HepG2 (cell line): ENCODE data around the gene NMNAT1. TPM values are rescaled to one million over a fixed set of nuclear protein-coding genes. Genes with fewer than 3 reads are reported as not detected.
A peak's percentile ranks its signal among the peaks of the same experiment; 100 is the strongest.

Experiments used
- AFF4 ChIP-seq: sonication (generic); formaldehyde crosslinking; IDR thresholded peaks from 2 replicates; pipeline ENCODE4 v1.4.0; 2020; ENCODE audit warnings: missing genetic modification reagents
- CCDC6 ChIP-seq: sonication (generic); formaldehyde crosslinking; IDR thresholded peaks from 2 replicates; pipeline ENCODE4 v1.8.1; 2022; ENCODE audit warnings: mild to moderate bottlenecking, missing genetic modification reagents, moderate library complexity
- IRF1 ChIP-seq: sonication (generic); formaldehyde crosslinking; IDR thresholded peaks from 2 replicates; pipeline ENCODE4 v1.4.0; 2020; ENCODE audit warnings: low read depth, mild to moderate bottlenecking, missing genetic modification reagents
- JUN ChIP-seq: sonication (generic); formaldehyde crosslinking; IDR thresholded peaks from 2 replicates; pipeline ENCODE4 v1.4.0; 2020; ENCODE audit warnings: mild to moderate bottlenecking, missing genetic modification reagents
- RFX3 ChIP-seq: IDR thresholded peaks from 2 replicates; pipeline ENCODE4 v1.6.1; 2016; ENCODE audit warnings: missing biosample characterization, missing genetic modification reagents
- SIX4 ChIP-seq: sonication (generic); formaldehyde crosslinking; IDR thresholded peaks from 2 replicates; pipeline ENCODE4 v1.4.0; 2020; ENCODE audit warnings: missing genetic modification reagents
- SKIL ChIP-seq: sonication (generic); formaldehyde crosslinking; IDR thresholded peaks from 2 replicates; pipeline ENCODE4 v1.8.0; 2022; ENCODE audit warnings: missing genetic modification reagents, mild to moderate bottlenecking, moderate library complexity, borderline replicate concordance
- WIZ ChIP-seq: sonication (generic); formaldehyde crosslinking; IDR thresholded peaks from 2 replicates; pipeline ENCODE4 v1.5.1; 2020; ENCODE audit warnings: mild to moderate bottlenecking, missing genetic modification reagents
- YEATS2 ChIP-seq: sonication (generic); formaldehyde crosslinking; IDR thresholded peaks from 2 replicates; pipeline ENCODE4 v1.4.0; 2020; ENCODE audit warnings: missing genetic modification reagents, borderline replicate concordance
- ZFP62 ChIP-seq: sonication (generic); formaldehyde crosslinking; IDR thresholded peaks from 2 replicates; pipeline ENCODE4 v1.4.0; 2020; ENCODE audit warnings: missing genetic modification reagents
- ZMAT3 ChIP-seq: sonication (generic); formaldehyde crosslinking; conservative IDR thresholded peaks from 2 replicates; pipeline ENCODE4 v1.7.0; 2021; ENCODE audit warnings: missing genetic modification reagents
- ZNF883 ChIP-seq: sonication (generic); formaldehyde crosslinking; IDR thresholded peaks from 2 replicates; pipeline ENCODE4 v1.5.1; 2020; ENCODE audit warnings: mild to moderate bottlenecking, missing genetic modification reagents; ENCODE audit errors: not compliant biosample characterization
- polyA plus RNA-seq, 8 experiments: library from polyadenylated mRNA; depleted of rRNA in 3 of 8; stranded (reverse) in 7 of 8; unstranded in 1 of 8; fragments of >200 nt; fragmentation: Illumina TruSeq in 4 of 8; extraction: Trizol in 4 of 8; gene quantifications; 2 replicates each; pipeline versions ENCODE4 v1.2.1 to v1.2.3, GENCODE V29; 2011 to 2016; ENCODE audit warnings: low read depth in 4 of 8, missing spikeins in 1 of 8, mixed read lengths in 1 of 8; ENCODE audit not compliant: insufficient read depth in 1 of 8
- total RNA-seq, 5 experiments: library from RNA; depleted of rRNA; stranded (reverse); fragments of >200 nt; fragmentation: Illumina TruSeq; extraction: Trizol; gene quantifications; 2 replicates each; pipeline ENCODE4 v1.2.3, GENCODE V29; 2016; ENCODE audit warnings: low read depth in 1 of 5
- TF ChIP-seq, protein P1 (sequence below): sonication (generic); formaldehyde crosslinking; IDR thresholded peaks from 2 replicates; pipeline ENCODE4 v1.4.0; 2020; ENCODE audit warnings: missing genetic modification reagents
- TF ChIP-seq, protein P2 (sequence below): sonication (generic); formaldehyde crosslinking; IDR thresholded peaks from 2 replicates; pipeline ENCODE4; 2020; ENCODE audit warnings: missing genetic modification reagents, mild to moderate bottlenecking, borderline replicate concordance

The NMNAT1 gene
- total and polyA plus RNA-seq, 2 of the 13 experiments (the other 11 are each of a cell fraction or from before 2014, with no cell fraction given), result 5.6 to 12.2 TPM

DNA sequence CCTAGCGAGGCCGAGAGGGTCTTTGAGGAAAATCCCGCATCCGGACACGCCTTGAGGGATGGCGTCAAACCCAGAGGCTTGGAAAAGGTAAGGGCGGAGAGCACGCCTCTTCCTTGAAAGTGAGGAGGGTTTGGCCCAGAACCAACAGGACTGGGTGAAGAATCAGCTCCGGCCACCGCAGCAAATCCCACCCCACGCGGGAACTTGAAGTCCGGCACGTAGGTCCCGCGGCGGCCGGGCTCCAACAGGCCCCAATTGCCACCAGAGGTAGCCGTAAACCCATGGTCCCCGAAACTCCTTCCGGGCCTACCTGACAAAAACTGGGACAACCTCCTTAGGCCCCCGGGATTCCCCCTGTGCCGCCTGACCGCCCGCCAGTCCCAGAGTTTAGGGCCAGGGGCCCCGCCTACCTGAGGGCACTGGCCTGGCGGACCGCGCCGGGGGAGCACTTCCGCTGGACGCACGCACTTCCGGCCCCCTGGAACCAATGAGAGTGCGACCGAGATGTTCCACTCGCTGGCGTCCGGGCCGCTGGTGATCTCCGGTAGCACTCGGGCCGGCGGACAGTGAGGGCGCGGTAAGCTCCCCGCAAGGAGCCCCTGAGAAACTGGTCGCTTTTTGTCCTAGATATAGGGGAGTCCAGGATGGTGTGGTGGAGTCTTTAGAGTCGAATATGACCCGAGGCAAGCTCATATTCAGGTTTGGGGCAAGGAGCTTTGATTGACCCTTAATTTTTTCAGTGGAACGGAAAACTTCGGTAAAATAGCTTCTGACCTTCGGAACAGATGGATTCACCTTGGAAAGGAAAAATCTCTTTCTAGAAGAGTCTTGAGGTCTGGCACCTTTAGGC lies at the start of gene NMNAT1, which contains the start of gene LZIC (continued):
- TF ChIP-seq, protein P1, sequence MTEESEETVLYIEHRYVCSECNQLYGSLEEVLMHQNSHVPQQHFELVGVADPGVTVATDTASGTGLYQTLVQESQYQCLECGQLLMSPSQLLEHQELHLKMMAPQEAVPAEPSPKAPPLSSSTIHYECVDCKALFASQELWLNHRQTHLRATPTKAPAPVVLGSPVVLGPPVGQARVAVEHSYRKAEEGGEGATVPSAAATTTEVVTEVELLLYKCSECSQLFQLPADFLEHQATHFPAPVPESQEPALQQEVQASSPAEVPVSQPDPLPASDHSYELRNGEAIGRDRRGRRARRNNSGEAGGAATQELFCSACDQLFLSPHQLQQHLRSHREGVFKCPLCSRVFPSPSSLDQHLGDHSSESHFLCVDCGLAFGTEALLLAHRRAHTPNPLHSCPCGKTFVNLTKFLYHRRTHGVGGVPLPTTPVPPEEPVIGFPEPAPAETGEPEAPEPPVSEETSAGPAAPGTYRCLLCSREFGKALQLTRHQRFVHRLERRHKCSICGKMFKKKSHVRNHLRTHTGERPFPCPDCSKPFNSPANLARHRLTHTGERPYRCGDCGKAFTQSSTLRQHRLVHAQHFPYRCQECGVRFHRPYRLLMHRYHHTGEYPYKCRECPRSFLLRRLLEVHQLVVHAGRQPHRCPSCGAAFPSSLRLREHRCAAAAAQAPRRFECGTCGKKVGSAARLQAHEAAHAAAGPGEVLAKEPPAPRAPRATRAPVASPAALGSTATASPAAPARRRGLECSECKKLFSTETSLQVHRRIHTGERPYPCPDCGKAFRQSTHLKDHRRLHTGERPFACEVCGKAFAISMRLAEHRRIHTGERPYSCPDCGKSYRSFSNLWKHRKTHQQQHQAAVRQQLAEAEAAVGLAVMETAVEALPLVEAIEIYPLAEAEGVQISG, result peak; percentile 95
- peak; percentile 50; the same call in 1 of the 2 replicates for TF ChIP-seq CCDC6
- peak; percentile 54; the same call in 1 of the 2 replicates for TF ChIP-seq JUN (CRISPR knock-in tag)
- peak; percentile 97 for TF ChIP-seq YEATS2
- TF ChIP-seq, protein P2, sequence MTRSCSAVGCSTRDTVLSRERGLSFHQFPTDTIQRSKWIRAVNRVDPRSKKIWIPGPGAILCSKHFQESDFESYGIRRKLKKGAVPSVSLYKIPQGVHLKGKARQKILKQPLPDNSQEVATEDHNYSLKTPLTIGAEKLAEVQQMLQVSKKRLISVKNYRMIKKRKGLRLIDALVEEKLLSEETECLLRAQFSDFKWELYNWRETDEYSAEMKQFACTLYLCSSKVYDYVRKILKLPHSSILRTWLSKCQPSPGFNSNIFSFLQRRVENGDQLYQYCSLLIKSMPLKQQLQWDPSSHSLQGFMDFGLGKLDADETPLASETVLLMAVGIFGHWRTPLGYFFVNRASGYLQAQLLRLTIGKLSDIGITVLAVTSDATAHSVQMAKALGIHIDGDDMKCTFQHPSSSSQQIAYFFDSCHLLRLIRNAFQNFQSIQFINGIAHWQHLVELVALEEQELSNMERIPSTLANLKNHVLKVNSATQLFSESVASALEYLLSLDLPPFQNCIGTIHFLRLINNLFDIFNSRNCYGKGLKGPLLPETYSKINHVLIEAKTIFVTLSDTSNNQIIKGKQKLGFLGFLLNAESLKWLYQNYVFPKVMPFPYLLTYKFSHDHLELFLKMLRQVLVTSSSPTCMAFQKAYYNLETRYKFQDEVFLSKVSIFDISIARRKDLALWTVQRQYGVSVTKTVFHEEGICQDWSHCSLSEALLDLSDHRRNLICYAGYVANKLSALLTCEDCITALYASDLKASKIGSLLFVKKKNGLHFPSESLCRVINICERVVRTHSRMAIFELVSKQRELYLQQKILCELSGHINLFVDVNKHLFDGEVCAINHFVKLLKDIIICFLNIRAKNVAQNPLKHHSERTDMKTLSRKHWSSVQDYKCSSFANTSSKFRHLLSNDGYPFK (CRISPR knock-in tag), result peak; percentile 91
- peak; percentile 83; the same call in 1 of the 2 replicates for TF ChIP-seq WIZ (CRISPR knock-in tag)
- TF ChIP-seq ZFP62, result no peak
- TF ChIP-seq SIX4 (CRISPR knock-in tag), result no peak
- peak; percentile 74 for TF ChIP-seq ZNF883 (CRISPR knock-in tag)
- 0 out of 2 replicates have a peak, but pooled peaks have one; percentile 28 for TF ChIP-seq IRF1
- peak; percentile 60; the same call in 1 of the 2 replicates for TF ChIP-seq ZMAT3
- peak; percentile 81; the same call in 1 of the 2 replicates for TF ChIP-seq AFF4 (CRISPR knock-in tag)
- TF ChIP-seq SKIL (CRISPR knock-in tag), result no peak
- TF ChIP-seq RFX3, result no peak; the same call in 1 of the 2 replicates
